Activated CD8-positive, alpha-beta memory T cell treated with anti-CD3 and anti-CD28 coated beads for 4 hours (primary cell): ENCODE data around the gene CMTM2.
"Not testable (repeated sequence)": the region's sequence is repeated elsewhere in the genome, so short reads cannot be mapped to it uniquely, and the experiment has no call there.

Experiments used
- DNase-seq, 2 donors: peaks; one replicate each; pipeline ENCODE4 v3.0.0-alpha.2; 2020; ENCODE audit warnings: low read depth in 2 of 2

Gene CMTM2

GRCh38 chr16:66552286-66553177 lies 26.7 kb upstream of the CMTM2 start, which contains the start of gene CKLF:
TSS of gene CKLF (plus strand) at chr16:66552576. CDS start at chr16:66552716, 140 bp downstream.
- peak; percentile 80 to 85 for DNase-seq

- no peak for DNase-seq
Measured at GRCh38 chr16:66553223-66553622, 26.0 kb upstream of the CMTM2 start.

- no peak for DNase-seq
Measured at GRCh38 chr16:66554021-66554420, 25.2 kb upstream of the CMTM2 start.

- no peak for DNase-seq
Measured at GRCh38 chr16:66554495-66554894, 24.8 kb upstream of the CMTM2 start.

- DNase-seq: no peak
Measured at GRCh38 chr16:66560107-66560506, 19.2 kb upstream of the CMTM2 start.

- no peak for DNase-seq
Measured at GRCh38 chr16:66561381-66562080, 17.7 kb upstream of the CMTM2 start.

GRCh38 chr16:66562409-66562808 lies 16.9 kb upstream of the CMTM2 start:
- no peak for DNase-seq

- DNase-seq: no peak
Measured at GRCh38 chr16:66562986-66563385, 16.3 kb upstream of the CMTM2 start.

GRCh38 chr16:66563574-66564334 lies 15.5 kb upstream of the CMTM2 start:
- no peak for DNase-seq

- no peak for DNase-seq
Measured at GRCh38 chr16:66566051-66566901, 13.0 kb upstream of the CMTM2 start, which contains the start of gene CMTM1. TSS of gene CMTM1 (plus strand) at chr16:66566439. CDS start at chr16:66566514, 75 bp downstream.

GRCh38 chr16:66567270-66567669 lies 12.0 kb upstream of the CMTM2 start:
- DNase-seq: not testable (repeated sequence)

- DNase-seq: no peak
Measured at GRCh38 chr16:66568355-66568754, 10.9 kb upstream of the CMTM2 start.

GRCh38 chr16:66569131-66569530 lies 10.1 kb upstream of the CMTM2 start:
- DNase-seq: no peak

- DNase-seq: no peak
Measured at GRCh38 chr16:66569827-66570405, 9.3 kb upstream of the CMTM2 start.

GRCh38 chr16:66572356-66572755 lies 6.9 kb upstream of the CMTM2 start:
- no peak for DNase-seq

- no peak for DNase-seq
Measured at GRCh38 chr16:66574081-66574480, 5.2 kb upstream of the CMTM2 start.

- no peak for DNase-seq
Measured at GRCh38 chr16:66574531-66574930, 4.7 kb upstream of the CMTM2 start.

GRCh38 chr16:66575060-66575459 lies 4.2 kb upstream of the CMTM2 start:
- no peak for DNase-seq

- DNase-seq: no peak
Measured at GRCh38 chr16:66576296-66576695, 3.0 kb upstream of the CMTM2 start.

- no peak for DNase-seq
Measured at GRCh38 chr16:66580605-66581209, 1.4 kb downstream of the CMTM2 start.
